ENCODE data around the gene TDP2. TPM values are rescaled to one million over a fixed set of nuclear protein-coding genes. Genes with fewer than 3 reads are reported as not detected.

Gene TDP2
- total and polyA plus RNA-seq, 9 of the 15 experiments (the other 6 are each of a cell fraction or from before 2014, with no cell fraction given): 27.7 to 60.1 (median 31.8) TPM

DNA sequence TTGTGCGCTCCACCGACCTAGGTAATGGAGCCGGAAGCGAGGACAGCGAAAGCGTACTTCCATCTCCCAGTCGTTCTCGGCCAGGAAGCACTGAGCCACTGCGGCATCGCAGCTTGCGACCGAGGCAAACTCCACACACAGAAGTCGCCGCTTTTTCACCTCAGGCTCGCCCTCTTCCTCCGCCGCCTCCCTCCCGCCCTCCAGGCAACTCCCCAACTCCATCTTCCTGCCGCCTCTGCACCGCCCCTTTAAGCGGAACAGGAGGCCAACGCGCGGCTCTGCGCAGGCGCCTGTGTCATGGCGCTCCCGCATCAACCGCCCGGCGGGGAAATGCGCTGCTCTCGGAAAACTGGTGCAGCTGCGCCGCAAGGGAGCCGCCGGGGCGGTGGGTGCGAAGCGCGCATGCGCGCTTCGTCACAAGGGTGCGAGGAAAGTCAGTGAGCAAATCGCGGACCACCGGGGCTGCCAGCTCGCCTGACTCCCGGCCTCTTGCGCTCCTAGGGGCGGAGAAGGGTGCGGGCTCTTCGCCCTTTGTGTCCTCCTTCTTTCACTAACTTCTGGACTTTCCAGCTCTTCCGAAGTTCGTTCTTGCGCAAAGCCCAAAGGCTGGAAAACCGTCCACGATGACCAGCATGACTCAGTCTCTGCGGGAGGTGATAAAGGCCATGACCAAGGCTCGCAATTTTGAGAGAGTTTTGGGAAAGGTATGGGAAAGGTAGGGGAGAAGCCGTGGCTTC lies at the start of gene TDP2, which contains the start of gene ACOT13 (continued):
- TF ChIP-seq GATAD2B (IDR thresholded peaks at IDR 0.05; ENCODE audit: borderline replicate concordance) (peak; percentile 31; the same call in 1 of the 2 replicates), SP2 (IDR thresholded peaks at IDR 0.05; ENCODE audit: extremely low read depth, low read depth, low read length, poor library complexity, severe bottlenecking) (peak; percentile 18), SIX5 (IDR thresholded peaks at IDR 0.05; ENCODE audit: borderline replicate concordance in 1 of 2, insufficient read depth in 1 of 2, low read depth in 1 of 2, low read length in 2 of 2) (peak; percentile 14 to 35; a peak in 1 of 4 replicates), ZNF589 (CRISPR knock-in tag; IDR thresholded peaks at IDR 0.05; ENCODE audit: low read depth) (no peak), NFRKB (IDR thresholded peaks at IDR 0.05; ENCODE audit: low read depth) (peak; percentile 85), ZNF431 (CRISPR knock-in tag; IDR thresholded peaks at IDR 0.05) (0 out of 2 replicates have a peak, but pooled peaks have one; percentile 13), HOXB6 (CRISPR knock-in tag; IDR thresholded peaks at IDR 0.05; ENCODE audit: borderline replicate concordance) (0 out of 2 replicates have a peak, but pooled peaks have one; percentile 20), CBX1 (IDR thresholded peaks at IDR 0.05; ENCODE audit: low read depth) (peak; percentile 87), ETV6 (IDR thresholded peaks at IDR 0.05; ENCODE audit: borderline replicate concordance in 1 of 2, low read depth in 2 of 2, low read length in 1 of 2) (peak in 1 of 2 experiments; percentile 30; a peak in 1 of 4 replicates), ETV6 (CRISPR knock-in tag; IDR thresholded peaks at IDR 0.05; ENCODE audit: borderline replicate concordance) (no peak), ARID2 (IDR thresholded peaks at IDR 0.05) (peak; percentile 57; the same call in 1 of the 2 replicates), SMARCC2 (IDR thresholded peaks at IDR 0.05; ENCODE audit: low read depth) (peak; percentile 74)
- TF ChIP-seq, protein P1, sequence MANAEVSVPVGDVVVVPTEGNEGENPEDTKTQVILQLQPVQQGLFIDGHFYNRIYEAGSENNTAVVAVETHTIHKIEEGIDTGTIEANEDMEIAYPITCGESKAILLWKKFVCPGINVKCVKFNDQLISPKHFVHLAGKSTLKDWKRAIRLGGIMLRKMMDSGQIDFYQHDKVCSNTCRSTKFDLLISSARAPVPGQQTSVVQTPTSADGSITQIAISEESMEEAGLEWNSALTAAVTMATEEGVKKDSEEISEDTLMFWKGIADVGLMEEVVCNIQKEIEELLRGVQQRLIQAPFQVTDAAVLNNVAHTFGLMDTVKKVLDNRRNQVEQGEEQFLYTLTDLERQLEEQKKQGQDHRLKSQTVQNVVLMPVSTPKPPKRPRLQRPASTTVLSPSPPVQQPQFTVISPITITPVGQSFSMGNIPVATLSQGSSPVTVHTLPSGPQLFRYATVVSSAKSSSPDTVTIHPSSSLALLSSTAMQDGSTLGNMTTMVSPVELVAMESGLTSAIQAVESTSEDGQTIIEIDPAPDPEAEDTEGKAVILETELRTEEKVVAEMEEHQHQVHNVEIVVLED (CRISPR knock-in tag; IDR thresholded peaks at IDR 0.05): 0 out of 2 replicates have a peak, but pooled peaks have one; percentile 16
- TF ChIP-seq, protein P2, sequence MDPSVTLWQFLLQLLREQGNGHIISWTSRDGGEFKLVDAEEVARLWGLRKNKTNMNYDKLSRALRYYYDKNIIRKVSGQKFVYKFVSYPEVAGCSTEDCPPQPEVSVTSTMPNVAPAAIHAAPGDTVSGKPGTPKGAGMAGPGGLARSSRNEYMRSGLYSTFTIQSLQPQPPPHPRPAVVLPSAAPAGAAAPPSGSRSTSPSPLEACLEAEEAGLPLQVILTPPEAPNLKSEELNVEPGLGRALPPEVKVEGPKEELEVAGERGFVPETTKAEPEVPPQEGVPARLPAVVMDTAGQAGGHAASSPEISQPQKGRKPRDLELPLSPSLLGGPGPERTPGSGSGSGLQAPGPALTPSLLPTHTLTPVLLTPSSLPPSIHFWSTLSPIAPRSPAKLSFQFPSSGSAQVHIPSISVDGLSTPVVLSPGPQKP (CRISPR knock-in tag; IDR thresholded peaks at IDR 0.05): no peak
- TF ChIP-seq, protein P3, sequence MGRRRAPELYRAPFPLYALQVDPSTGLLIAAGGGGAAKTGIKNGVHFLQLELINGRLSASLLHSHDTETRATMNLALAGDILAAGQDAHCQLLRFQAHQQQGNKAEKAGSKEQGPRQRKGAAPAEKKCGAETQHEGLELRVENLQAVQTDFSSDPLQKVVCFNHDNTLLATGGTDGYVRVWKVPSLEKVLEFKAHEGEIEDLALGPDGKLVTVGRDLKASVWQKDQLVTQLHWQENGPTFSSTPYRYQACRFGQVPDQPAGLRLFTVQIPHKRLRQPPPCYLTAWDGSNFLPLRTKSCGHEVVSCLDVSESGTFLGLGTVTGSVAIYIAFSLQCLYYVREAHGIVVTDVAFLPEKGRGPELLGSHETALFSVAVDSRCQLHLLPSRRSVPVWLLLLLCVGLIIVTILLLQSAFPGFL (CRISPR knock-in tag; IDR thresholded peaks at IDR 0.05): no peak; the same call in 1 of the 2 replicates
